ENCODE results near the gene CAPN11. TPM values are rescaled to one million over a fixed set of nuclear protein-coding genes. Genes with fewer than 3 reads are reported as not detected.
A peak's percentile ranks its signal among the peaks of the same experiment; 100 is the strongest.
"Not testable (repeated sequence)": the region's sequence is repeated elsewhere in the genome, so short reads cannot be mapped to it uniquely, and the experiment has no call there.

The CAPN11 gene
- total RNA-seq, 1 donor from 2014 or later, result 0.78 TPM

DNA sequence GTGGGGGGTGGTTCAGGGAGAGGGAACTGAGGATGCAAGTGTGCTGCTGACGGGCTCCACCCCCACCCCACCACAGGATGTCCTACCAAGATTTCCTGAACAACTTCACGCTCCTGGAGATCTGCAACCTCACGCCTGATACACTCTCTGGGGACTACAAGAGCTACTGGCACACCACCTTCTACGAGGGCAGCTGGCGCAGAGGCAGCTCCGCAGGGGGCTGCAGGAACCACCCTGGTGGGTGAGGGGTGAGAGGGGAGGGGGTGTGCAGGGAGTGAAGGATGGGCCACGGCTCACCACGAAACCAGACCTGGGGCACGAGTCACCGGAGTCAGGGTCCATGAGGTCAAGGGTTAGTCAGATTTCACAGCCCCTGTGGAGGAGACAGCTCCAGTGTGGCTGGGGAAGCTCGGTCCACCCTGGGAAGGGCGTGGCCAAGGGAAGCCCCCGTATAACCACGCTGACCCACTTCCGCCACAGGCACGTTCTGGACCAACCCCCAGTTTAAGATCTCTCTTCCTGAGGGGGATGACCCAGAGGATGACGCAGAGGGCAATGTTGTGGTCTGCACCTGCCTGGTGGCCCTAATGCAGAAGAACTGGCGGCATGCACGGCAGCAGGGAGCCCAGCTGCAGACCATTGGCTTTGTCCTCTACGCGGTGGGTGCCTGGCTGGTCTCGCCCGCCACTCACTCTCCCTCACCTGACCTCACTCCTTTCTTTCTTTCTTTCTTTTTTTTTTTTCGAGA lies 18.3 kb downstream of the CAPN11 start:
- no peak for DNase-seq (ENCODE audit: low spot score)
- intact Hi-C loops (cut with DNase I), result no loop called here

DNA sequence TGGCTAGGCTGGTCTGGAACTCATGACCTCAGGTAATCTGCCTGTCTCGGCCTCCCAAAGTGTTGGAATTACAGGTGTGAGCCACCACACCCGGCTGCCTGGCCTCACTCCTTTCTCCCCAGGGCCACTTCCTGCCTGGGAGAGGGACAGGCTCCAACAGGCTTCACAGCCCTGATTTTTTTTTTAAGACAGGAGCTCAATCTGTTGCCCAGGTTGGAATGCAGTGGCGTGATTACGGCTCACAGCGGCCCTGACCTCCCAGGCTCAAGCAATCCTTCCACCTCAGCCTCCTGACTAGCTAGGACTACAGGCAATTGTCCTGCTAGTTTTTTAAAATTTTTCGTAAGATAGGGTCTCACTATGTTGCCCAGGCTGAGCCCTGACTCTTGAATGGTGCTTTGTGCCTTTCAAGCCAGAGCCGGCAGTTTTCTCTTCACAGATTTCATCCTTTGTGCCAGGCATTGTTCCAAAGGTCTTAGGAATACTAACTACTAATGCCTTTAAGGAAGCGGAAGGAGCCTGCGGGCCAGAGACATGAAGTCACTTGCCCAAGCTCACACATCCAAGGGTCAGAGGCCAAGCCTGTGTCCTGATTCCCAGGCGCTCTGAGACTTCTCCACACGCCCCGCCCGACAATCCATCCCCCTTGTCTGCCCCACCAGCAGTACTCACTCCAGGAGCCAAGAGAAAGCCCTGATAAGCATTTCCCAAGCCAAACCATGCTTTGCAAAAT lies 19.2 kb downstream of the CAPN11 start:
- no peak for DNase-seq (ENCODE audit: low spot score)
- intact Hi-C loops (cut with DNase I), result no loop called here

DNA sequence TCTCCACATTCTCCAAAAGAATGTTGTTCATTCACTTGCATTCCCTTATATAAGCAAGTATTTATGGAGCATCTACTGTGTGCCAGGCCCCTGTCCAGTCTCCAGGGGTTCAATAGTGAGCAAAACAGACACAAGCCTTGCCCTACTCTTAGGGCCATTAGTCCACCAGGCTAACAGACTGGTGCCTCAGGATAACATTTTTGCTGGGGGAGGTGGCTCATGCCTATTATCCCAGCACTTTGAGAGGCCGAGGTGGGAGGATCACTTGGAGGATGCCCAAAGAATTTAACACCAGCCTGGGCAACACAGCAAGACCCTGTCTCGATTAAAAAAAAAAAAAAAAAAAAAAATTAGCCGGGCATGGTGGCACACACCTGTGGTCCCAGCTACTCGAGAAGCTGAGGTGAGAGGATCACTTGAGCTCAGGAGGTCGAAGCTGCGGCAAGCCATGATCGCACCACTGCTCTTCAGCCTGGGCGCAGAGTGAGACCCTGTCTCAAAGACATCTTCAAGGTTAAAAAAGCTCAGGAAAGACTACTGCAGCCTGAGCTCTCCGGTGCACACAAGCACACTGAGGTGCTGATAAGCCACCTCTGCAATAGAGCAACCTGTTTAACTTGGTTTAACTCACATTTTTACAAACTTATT lies 19.9 kb downstream of the CAPN11 start:
- no peak for DNase-seq (ENCODE audit: low spot score)
- intact Hi-C loops (cut with DNase I), result no loop called here

DNA sequence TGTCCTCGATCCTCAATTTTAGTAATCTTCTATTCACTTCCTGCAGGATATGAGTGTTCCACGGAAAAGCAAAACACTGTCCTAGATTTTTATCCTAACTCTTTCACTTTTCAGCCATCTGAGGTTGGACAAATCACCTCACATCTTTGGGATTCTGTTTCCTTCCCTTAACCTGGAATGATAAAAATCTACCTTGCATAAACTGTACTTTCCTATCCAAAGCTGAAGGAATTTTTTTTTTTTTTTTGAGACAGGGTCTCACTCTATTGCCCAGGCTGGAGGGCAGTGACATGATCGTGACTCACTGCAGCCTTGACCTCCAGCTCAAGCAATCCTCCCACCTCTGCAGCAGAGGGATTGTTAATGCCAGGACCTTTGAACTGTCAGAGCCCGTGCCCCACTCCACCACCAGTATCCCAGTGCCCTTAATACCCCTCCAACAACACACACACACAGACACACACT lies 20.5 kb downstream of the CAPN11 start:
- intact Hi-C loops (cut with DNase I), result no loop called here
- no peak for DNase-seq (ENCODE audit: low spot score)

DNA sequence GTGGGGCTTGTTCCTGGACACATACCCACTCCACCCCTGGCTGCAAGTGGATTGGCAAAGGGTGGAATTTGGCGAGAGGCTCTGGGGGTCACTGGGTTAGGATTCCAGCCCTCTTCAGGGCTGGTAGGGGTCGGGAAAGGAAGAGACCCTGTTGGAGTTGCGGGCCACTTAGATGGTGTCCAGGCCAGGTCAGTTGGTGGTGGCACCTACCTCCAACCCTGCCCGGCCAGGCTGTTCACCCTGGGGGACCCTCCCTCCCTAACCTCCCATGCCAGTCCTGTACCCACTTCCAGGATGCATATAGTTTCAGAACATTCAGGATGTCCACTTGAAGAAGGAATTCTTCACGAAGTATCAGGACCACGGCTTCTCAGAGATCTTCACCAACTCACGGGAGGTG lies 21.0 kb downstream of the CAPN11 start:
- intact Hi-C loops (cut with DNase I), result no loop called here
- DNase-seq (ENCODE audit: low spot score), result no peak

DNA sequence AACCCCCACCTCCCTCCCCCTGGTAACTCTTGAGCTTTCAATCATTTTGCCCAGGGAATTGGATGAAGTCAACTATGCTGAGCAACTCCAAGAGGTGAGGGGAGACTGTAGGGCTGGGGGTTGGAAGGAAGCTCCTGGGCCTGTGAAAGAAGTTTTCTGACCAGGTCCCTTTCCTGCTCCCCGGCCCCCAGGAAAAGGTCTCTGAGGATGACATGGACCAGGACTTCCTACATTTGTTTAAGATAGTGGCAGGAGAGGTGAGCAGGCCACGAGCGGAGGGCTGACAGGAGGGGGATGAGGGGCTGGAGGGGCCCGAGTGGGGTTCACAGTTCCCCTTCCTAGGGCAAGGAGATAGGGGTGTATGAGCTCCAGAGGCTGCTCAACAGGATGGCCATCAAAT lies 21.8 kb downstream of the CAPN11 start:
- intact Hi-C loops (cut with DNase I), result no loop called here
- no peak for DNase-seq (ENCODE audit: low spot score)

DNA sequence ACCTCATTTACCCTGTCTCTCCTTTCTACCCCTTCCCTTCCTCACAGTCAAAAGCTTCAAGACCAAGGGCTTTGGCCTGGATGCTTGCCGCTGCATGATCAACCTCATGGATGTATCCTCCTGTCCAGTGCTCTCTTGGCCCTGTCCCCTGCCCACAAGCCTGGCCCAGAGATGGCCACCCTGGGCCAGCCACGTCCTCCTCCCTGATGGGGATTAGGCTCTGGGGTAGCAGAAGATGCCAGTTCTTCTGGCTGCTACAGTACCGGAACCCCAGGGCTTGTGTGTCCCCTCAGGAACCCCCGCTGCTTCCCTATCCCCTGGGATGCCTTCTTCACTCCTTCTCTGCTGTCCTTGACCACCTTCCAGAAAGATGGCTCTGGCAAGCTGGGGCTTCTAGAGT lies 22.3 kb downstream of the CAPN11 start:
- intact Hi-C loops (cut with DNase I), result no loop called here
- no peak for DNase-seq (ENCODE audit: low spot score)

DNA sequence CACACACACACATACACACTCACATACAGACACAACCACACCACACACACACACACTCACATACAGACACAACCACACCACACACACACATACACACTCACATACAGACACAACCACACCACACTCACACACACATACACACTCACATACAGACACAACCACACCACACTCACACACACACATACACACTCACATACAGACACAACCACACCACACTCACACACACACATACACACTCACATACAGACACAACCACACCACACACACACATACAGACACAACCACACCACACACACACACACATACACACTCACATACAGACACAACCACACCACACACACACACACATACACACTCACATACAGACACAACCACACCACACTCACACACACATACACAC lies 23.2 kb downstream of the CAPN11 start:
- intact Hi-C loops (cut with DNase I), result not testable (repeated sequence)

DNA sequence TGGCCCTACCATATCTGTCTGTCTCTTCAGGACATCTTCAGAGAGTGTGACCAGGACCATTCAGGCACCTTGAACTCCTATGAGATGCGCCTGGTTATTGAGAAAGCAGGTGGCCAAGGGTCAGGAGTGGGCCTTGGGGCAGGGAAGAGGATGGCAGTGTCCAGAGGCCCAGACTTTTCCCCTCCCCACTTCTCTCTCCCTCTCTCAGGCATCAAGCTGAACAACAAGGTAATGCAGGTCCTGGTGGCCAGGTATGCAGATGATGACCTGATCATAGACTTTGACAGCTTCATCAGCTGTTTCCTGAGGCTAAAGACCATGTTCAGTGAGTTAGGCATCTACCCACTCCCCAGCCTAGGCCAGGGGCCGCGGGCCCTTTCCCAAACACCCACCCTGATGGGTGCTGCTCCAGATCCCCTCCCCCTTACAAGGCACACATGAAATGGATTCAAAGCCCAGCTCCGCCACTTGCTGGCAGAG lies 24.3 kb downstream of the CAPN11 start:
- intact Hi-C loops (cut with DNase I), result no loop called here
- DNase-seq (ENCODE audit: low spot score), result no peak

More for the DNA sequence above, 23.2 kb downstream of the CAPN11 start:
- not testable (repeated sequence) for DNase-seq (ENCODE audit: low spot score)

DNA sequence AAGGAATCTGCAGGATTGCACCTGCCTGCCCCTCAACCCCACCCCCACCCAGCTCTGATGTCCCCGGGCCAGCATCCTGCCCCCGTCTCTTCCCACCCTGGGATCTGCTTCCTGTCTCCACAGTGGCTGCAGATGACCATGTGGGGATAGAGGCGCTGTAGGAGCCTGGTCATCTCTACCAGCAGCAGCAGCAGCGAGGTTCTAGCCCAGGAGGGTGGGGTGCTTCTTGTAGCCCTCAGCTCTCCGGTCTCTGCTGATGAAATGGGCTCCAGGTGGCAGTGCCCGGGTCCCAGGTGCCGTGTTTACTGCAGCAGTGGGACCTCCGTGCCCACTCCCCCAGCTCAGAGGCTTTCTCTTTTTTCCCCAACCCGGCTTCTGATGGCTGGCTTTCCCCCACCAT lies 25.2 kb downstream of the CAPN11 start:
- no peak for DNase-seq (ENCODE audit: low spot score)
- intact Hi-C loops (cut with DNase I), result no loop called here

DNA sequence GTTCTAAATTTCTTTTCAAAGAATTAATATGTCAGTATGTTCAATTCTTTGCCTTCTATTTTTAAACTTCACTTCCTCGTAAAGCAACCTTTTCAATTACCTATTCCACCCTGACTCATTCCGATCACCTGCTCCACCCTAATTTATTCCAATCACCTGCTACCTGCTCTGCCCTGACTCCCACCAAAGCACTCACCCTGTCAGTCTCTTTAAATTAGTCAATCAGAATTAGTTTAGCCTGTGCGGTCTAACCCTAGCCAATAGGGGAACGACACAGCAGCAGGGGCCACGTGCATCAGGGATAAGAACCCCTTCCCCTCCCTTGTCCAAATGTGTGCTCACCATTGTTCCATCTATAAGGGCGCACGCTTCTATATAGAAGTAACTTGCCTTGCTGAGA lies 26.7 kb downstream of the CAPN11 start:
- intact Hi-C loops (cut with DNase I), result not testable (repeated sequence)

DNA sequence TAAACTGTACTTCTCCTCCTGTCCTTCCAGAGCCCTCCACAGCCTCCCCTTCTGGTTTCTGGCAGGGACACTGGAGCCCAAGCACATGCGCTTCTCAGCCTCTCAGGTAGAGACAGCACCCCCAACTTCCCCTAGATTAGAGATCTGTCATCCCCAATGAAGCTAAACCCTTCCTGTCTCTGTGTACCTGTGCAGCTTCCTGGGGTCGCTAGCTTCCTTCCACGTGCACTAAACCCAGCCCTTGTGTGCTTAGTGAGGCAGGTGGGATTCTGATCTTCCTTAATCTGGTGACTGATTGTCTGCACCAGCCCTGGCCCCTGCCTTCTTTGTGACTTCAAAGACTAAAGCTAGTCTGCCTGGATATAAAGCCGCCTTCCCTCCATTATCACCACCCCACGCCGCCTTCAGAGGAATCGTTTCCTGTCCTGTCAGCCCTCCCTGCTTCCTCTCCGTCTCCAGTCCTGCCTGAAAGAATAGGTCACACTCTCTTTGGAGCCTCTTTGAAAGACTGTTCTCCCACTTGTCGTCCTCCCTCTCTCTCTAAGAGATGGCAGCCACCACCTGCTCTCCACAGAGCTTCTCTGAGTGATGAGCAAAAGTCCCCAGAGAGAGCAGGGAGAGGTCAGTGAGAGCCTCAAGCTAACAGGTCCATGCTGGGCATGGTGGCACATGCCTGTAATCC lies 27.5 kb downstream of the CAPN11 start:
- intact Hi-C loops (cut with DNase I), result no loop called here
- DNase-seq (ENCODE audit: low spot score), result no peak

More for the DNA sequence above, 26.7 kb downstream of the CAPN11 start:
- not testable (repeated sequence) for DNase-seq (ENCODE audit: low spot score)

DNA sequence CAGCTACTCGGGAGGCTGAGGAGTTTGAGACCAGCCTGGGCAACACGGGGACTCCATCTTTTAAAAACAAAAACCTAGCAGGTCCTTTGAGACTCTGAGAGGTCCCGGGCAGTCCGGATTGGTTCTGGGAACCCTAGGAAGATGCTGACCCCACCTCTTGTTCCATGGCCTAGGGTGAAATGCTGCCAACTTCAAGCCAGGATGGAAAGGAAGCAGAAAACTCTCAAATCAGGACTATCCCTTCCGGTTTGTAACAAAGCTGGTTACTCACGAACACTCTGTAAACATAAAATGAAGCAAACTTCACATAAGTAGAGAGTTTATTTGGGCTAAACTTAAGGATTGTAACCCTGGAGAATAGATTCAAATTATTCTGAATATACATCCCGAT lies 28.0 kb downstream of the CAPN11 start:
- intact Hi-C loops (cut with DNase I), result no loop called here
- no peak for DNase-seq (ENCODE audit: low spot score)

DNA sequence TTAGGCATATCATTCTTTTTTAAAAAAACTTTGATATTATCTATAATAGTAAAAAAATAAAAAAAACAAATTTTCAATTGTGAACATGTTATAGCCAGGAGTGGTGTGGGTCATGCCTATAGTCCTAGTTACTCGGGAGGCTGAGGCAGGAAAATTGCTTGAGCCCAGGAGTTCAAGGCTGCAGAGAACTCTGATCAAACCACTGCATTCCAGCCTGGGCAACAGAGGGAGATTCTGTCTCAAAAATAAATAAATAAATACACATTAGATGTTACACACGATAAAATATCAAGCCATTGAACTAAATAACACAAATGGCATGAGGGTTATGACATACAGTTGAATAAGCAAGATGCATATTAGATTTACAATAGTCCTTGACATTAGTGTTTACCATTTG lies 30.2 kb downstream of the CAPN11 start:
- intact Hi-C loops (cut with DNase I), result no loop called here
- DNase-seq (ENCODE audit: low spot score), result no peak

DNA sequence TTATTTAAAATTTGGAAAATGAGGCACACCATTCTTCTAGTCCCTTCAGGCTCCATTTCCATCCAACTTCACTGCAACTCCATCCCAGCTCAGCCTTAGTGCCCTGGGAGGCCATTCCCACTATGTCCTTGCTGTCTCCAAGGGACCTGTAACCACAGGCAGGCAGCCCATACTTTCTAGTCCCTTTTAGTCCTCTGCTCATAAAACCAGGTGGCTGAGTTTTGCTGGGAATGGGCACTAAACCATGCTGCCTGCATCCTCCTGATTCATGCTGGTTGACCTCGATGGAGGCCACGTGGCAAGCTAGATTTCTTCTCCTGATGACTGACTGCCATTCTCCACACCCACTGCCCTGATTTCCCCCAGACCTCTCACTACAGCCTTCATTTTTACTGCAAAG lies 30.6 kb downstream of the CAPN11 start:
- intact Hi-C loops (cut with DNase I), result no loop called here
- DNase-seq (ENCODE audit: low spot score), result no peak

DNA sequence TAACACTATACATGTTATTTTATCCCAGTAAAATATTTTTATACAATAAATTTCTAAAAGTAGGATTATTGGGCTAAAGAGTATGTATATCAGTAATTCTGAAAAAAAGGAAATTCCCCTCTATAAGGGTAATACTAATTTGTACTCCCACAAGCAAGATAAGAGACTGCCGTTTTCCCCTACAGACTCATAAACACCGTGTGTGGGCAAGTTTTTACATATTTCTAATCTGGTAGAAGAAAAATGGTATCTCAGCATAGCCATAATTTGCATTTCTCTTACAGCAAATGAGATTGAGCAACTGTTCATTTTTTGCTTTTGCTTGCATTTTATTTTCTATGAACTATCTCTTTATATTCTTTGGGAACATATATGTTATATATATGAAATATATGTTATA lies 32.1 kb downstream of the CAPN11 start:
- intact Hi-C loops (cut with DNase I), result no loop called here
- DNase-seq (ENCODE audit: low spot score), result no peak

DNA sequence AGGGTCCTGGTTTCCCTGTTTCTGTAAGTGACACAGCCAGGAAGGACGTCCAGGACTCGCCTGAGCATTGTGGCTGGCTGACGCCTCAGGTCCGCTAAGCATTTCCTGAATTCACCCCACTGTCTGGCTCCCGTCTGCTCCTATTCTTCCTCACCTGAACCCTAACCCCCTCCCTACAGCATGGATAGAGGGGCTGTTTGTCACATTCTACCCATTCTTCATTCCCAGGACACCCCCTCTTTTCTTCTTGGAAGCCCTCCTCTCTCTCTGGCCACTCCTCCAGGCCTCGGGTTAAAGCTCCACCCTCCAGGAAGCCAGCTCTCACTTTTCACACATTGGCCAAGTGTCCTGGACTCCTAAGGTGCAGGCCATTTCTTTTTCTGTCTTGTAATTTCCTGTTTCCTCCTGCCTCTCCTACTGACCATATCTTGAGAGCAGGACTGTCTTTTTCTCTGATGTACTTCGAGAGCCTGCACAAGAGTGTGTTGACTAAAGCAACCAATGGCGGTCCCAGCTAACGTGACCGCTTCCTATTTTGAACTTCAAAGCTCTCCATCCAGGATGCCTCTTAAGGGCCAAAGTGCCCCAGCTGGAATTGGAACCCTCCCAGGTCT lies 33.9 kb downstream of the CAPN11 start:
- intact Hi-C loops (cut with DNase I), result no loop called here
- peak; percentile 75 for DNase-seq (ENCODE audit: low spot score)

DNA sequence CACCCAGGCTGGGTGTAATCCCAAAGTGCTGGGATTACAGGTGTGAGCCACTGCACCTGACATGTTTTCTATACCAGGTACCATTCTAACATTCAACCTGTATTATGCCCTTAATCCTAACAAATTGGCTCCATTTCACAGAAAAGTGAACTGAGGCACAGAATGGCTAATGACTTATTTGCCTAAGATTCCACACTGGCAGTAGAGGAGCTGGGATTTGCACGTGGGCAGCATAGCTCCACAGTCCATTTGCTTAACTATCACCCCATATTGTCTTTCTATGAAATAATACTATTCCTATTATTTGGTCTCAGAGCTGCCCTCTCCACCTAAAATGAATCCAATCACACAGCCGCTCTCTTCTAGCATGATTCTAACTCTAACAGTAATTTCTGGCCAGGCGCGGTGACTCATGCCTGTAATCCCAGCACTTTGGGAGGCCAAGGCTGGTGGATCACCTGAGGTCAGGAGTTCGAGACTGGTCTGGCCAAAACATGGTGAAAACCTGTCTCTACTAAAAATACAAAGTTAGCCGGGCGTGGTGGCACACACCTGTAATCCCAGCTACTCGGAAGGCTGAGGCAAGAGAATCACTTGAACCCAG lies 34.8 kb downstream of the CAPN11 start:
- intact Hi-C loops (cut with DNase I), result no loop called here
- peak; percentile 58 for DNase-seq (ENCODE audit: low spot score)

DNA sequence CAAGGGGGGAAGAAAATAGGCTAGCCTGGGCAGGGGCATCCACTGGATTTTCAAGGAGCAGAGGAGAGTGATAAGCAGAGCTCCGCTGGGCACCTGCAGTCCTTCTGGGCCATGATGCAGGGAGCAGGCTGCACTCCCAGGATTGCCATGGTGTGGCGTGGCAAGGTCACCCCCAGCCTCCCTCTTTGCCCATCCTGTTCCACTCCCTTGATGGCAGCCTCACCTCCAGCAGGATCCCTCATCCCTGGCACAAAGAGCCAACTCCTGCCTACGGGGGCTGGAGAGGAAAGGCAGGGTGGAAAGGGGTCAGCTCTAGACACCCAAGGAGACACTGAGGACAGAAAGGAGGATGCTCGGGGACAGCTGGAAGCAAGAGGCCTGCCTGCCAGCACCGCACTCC lies 35.7 kb downstream of the CAPN11 start:
- peak; percentile 63 for DNase-seq (ENCODE audit: low spot score)
- intact Hi-C loops (cut with DNase I), result no loop called here
